Loucy (cell line): Measurements from ENCODE around the gene ARID4A.

ENCODE experiments used
- EZH2phosphoT487 ChIP-seq: fragments of 200-600 bp; IDR thresholded peaks from 2 replicates; pipeline ENCODE4 v1.6.1; 2018; ENCODE audit warnings: antibody characterized with exemption, mild to moderate bottlenecking, moderate library complexity, borderline replicate concordance
- TF ChIP-seq, protein P1 (sequence below): fragments of 200-600 bp; sonication (generic); conservative IDR thresholded peaks from 2 replicates; pipeline ENCODE4 v1.5.1; 2014; ENCODE audit warnings: mild to moderate bottlenecking, antibody characterized with exemption, low read length

DNA sequence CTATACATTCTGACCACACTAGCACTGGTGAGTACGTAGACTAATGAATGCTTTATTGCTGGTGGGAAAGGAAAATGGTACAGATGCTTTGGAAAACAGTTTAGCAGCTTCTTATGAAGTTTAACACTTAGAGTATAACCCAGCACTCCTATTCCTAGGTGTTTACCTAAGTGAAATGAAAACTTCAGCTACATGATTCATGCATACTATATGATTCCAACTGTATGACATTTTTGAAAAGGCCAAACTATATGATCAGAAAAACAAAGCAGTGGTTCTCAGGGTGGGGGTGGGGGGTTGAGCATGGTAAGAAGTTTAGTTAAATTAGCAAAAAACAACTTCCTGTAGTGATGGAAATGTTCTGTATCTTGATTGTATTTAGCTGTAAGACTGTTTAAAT is 22.1 kb upstream of the ARID4A start:
- TF ChIP-seq, protein P1, sequence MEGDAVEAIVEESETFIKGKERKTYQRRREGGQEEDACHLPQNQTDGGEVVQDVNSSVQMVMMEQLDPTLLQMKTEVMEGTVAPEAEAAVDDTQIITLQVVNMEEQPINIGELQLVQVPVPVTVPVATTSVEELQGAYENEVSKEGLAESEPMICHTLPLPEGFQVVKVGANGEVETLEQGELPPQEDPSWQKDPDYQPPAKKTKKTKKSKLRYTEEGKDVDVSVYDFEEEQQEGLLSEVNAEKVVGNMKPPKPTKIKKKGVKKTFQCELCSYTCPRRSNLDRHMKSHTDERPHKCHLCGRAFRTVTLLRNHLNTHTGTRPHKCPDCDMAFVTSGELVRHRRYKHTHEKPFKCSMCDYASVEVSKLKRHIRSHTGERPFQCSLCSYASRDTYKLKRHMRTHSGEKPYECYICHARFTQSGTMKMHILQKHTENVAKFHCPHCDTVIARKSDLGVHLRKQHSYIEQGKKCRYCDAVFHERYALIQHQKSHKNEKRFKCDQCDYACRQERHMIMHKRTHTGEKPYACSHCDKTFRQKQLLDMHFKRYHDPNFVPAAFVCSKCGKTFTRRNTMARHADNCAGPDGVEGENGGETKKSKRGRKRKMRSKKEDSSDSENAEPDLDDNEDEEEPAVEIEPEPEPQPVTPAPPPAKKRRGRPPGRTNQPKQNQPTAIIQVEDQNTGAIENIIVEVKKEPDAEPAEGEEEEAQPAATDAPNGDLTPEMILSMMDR = no peak
- no peak for TF ChIP-seq EZH2phosphoT487
